ENCODE data around the gene GIMAP8. TPM values are rescaled to one million over a fixed set of nuclear protein-coding genes. Genes with fewer than 3 reads are reported as not detected.
"Not testable (repeated sequence)": the region's sequence is repeated elsewhere in the genome, so short reads cannot be mapped to it uniquely, and the experiment has no call there.

Gene GIMAP8
- polyA plus RNA-seq, 1 donor = 8.0 TPM

DNA sequence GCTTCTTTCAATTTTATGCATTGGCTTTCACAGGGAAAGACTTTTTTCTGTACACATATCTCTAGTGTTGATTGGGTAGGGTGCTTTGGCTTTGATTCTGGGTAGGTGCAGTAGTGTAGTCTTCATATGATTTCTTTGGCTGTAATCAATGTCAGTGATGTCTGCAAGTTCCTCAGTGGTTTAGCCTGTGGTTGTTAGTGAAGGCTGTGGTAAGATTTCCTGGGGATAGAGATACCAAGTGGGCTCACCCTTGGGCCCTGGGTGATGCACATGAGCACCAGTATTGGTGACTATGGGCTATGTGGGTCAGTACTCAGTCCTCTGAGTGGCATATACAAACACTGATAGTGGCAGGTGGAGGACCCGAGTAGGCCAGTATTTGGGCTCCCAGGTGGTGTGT is 13.0 kb downstream of the GIMAP8 start:
- no peak for DNase-seq

DNA sequence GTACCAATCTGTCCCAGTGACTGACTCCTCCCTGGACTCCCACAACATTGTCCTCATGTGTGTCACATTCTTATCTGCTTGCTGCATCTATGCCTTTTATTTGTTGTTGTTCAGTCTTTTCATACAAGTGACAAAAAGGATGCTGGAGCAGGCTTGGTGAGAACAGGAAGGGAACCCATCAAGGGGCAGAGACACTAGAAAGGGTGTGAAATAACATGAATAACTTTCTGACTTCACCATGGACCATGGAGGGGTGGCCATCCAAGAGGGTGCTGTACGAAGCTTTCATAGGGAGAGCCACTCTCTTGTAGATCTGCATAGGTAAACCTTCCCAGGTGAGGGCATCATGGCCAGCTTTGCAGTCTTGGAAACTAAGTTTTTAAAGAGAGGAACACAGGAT is 14.5 kb downstream of the GIMAP8 start:
- DNase-seq = no peak

DNA sequence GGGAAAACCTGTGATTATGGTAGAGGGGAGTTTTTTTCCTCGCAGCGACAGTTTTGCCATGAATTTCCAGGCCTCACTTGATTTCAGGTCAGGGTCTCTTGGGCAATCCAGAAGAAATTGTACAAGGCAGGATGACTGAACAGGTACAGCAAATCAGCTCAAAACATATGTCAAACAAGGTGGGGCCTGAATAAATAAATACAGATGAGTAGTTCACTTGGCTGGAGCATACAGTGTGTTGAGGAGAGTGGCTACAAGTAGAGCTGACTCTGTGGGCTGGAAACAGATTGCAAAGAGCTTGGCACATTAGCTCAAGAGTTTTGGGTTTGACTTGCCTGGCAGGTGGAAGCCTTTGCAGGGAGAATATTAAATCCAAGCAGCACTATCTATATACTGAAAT is 15.0 kb downstream of the GIMAP8 start:
- DNase-seq = no peak

DNA sequence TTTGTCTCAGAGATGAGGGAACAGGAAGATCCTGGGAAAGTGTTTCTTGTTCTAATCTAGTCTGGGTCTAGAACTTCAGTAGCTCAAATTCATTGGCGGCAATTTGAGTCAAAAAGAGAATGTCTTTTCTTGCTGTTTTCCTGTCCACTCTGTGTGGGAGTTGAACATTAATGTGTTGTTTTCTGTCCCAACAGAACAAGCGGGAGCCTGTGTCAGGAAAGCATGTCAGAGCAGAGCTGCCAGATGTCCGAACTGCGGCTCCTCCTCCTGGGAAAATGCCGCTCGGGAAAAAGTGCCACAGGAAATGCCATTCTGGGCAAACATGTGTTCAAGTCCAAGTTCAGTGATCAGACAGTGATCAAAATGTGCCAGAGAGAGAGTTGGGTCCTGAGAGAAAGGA is 16.0 kb downstream of the GIMAP8 start:
- no peak for DNase-seq

DNA sequence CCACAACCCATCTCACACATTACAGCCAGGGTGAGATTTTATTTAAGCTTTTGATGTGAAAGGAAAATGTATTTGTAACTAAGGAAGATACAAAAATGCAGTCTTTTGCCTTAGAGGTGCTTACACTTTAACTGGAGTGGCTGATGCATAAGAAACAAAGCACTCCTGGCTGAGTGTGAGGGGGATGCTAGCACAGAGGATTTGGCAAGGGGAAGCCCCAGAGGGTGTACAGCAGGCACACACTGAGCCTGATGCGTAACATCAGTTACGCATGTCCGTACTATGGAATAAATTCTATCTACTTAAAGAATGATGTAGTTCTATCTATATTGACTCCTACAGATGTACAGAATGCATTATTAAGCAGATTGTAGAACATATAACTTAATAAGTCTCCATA is 17.8 kb downstream of the GIMAP8 start:
- DNase-seq = no peak

DNA sequence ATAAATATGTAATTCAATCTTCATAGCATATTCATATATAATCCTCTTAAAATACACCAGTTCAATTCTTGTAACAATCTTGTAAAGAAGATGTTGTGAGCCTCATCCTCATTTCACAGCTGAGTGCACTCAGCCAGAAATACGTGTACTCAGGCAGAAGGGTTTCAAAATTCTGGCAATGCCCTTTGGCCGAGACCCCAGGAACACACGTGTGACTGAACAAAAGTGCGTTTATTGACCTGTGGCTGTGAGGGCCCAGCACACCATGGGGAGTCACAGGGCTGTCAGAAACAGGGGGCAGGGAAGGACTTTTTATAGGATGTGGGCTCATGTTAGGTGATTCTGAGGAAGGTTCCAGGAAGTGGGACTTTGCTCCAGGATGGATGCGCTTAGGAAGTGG is 21.5 kb downstream of the GIMAP8 start:
- no peak for DNase-seq

DNA sequence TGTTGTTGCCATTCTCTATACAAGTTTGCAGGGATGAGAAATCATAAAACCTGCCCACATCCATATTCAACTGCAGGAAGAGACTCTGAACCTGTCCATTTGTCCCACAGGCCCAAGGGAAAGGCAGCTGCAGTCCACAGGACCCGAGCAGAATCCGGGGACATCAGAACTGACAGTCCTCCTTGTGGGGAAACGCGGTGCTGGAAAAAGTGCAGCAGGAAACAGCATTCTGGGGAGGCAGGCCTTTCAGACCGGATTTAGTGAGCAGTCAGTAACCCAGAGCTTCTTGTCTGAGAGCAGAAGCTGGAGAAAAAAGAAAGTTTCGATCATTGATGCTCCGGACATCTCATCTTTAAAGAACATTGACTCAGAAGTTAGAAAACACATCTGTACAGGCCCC is 23.5 kb downstream of the GIMAP8 start:
- DNase-seq = no peak

DNA sequence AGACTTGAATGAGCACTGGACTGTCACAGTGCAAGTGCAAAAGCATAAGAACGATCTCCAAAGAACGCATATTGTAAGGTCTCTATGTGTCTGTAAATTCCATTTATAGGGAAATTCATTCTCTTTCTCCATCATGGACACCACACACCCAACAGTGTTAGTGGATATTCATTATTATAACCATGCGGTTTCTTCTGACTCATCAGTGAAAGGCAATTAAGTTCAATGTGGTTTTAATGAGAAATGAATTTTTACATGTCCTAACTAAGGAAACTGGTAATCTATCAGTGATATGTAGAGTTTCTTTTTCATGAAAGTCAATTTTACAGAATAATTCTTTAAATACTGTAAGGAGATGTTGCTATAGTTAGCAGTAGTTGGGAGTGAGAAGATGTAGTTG is 25.9 kb downstream of the GIMAP8 start:
- no peak for DNase-seq

DNA sequence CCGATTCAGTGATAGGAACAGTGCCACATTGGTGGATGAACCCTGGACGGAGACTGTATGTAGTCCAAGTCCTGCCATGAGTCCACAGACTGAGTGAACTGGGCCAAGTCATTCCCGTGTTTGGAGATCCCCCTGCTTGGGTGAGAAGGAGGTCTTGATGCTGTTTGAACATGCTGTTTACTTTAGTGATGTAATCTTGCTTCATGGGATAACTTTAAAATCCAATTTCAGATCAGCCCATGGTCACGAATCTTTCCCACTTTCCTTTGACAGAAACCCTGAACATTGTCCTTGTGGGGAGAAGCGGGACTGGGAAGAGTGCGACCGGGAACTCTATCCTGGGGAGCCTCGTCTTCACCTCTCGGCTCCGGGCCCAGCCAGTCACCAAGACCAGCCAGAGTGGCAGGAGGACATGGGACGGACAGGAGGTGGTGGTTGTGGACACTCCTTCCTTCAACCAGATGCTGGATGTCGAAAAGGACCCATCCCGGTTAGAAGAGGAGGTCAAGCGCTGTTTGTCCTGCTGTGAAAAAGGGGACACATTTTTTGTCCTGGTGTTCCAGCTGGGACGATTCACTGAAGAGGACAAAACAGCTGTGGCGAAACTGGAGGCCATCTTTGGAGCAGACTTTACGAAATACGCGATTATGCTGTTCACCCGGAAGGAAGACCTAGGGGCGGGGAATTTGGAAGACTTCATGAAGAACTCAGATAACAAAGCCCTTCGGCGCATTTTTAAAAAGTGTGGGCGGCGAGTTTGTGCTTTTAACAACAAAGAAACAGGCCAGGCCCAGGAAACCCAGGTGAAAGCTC is 26.6 kb downstream of the GIMAP8 start:
- DNase-seq = no peak

DNA sequence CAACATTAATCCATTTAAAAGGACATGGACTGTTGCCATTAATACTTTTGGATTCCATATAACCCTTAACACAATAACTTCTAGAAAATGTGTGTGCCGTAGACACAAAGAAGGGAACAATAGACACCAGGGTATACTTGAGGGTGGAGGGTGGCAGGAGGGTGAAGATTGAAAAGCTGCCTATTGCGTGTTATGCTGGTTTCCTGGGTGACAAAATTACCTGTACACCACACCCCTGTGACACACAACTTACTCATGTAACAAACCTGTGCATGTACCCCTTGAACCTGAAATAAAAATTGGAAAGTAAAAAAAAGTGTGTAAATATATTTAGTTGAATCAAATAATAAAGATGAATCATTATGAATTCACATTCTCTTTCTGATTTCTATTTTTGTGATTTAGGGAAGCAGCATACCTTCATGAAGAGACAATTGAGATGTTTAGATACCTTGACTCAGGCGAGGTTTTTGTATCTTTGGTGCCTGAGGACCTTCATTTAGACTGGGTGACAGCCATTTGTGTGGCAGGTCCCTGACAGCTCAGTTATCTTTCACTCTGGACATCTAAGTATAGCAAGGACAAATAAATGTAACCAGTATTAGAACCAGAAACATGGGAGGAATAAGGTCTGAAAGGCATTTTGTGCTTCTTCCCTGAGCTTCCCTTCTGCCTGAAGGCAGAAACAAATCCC is 28.7 kb downstream of the GIMAP8 start:
- no peak for DNase-seq

DNA sequence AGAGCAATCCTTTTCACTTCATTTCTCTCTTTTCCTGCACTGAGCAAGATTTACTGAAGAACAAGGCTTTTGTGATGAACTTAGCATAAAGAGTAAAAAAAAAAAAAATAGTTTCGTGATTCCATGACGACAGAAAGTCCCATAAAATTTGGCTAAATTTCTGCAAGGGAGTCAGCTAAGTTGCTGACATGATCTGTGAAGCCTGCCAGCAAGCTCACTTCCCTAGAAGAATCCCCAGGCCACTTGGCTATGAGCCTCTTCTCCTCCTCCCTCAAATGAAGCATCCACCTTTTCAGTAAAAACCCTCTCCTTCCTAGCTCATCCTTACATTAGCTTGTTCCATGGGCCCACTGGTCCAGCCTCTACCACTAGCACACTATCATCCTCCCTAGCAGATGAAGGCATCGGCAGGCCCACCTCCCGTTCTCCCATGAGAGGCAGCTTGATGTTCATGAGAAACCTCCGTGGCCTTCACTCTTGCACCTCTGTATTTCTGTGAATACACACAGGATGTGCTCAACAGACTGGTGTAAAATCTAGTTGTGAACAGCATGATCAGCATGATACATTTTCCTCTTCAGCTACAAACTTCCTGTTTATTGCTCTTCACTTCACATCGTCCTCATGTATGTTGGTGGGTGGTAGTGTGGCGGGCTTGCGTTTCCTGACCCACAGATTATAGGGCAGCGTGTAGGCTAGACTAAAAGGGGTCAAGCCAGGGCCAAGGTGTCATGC is 30.9 kb downstream of the GIMAP8 start:
- DNase-seq = no peak

DNA sequence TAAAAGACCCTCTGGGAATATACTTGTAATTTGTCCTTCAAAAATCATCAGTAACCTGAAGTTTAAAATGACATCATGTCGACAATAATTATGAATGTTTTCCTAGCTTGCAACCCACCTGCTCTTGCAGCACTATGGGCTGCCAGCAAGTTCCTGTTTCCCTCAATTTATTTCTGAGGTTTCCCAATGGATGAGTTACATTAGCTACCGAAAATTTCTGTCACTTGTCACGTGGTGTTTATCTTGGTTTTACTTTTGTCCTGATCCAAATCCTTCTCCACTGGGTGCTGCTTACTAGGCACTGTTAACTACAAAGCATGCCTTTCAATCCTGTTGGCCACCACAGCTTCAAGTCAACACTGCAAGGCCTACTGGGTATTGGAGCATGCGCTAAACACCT is 31.5 kb downstream of the GIMAP8 start:
- no peak for DNase-seq

DNA sequence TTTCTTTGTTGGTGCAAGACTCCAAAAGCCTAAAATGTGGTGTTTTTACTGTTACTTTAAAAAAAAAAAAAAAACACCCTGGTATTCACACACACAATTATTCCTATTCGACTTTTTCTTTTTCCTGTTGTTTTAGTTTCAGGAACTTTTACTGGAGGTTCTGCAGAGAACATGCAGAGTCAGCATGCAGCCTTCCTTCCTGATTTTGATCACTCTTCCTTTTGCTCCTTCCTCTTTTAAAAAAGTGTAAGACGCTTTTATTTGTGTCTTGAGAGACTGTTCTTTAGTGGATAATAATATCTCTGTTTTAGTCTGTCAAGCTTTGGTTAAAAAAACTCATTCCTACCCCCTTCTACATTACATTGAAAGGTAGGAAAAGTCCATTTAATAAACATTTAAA is 33.1 kb downstream of the GIMAP8 start:
- DNase-seq = not testable (repeated sequence)

DNA sequence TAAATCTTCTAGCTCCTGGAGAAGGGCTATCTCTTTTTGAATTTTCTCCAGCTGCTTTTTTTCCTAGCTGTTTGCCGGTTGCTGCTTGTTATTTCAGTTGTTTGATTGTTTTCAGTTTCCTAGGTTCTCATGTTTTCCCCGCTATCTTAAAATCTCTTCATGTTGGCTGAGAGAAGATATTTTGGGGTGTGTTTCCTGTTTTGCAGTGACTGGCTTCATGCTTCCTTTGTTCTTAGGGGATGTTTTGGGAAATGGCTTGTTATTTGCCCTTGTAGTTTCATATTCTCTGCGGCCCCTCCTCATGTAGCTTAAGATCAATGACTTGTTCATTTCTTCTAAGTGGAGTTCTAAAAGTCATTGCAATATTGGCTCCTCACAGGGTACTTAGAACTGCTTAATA is 33.6 kb downstream of the GIMAP8 start:
- DNase-seq = not testable (repeated sequence)

DNA sequence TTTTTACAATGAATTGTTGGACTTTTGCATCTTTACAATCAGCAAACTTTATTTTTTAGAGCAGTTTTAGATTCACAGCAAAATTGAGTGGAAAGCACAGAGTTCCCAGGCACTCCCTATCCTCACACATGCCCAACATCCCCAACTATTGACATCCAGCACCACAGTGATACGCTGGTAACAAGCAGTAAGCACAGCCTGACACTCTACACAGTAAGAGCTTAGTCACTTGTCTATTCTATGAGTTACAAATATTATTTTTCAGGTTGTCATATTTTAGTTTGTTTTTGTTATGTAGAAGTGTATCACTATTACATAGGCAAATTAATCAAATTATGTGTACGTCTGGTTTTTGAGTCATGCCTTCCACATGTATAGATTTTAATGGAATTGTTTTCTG is 37.2 kb downstream of the GIMAP8 start:
- DNase-seq = no peak

DNA sequence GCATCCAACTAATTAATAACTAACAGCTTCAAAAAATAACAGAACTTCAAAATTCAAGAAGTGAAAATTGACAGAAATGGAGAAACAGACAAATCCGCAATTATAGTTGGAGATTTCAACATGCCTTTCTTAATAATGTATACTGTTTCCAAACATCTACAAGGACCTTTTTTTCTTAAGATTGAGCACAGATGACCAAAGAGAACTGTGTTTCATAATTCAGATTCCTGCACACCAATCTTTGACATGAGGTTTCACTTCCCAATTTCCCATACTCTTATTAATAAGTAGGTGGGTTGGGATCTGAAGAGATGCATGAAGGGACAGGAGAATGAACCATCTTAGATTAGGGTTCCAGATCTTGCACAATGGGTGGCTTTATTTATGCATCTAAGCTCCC is 39.4 kb downstream of the GIMAP8 start:
- DNase-seq = no peak

DNA sequence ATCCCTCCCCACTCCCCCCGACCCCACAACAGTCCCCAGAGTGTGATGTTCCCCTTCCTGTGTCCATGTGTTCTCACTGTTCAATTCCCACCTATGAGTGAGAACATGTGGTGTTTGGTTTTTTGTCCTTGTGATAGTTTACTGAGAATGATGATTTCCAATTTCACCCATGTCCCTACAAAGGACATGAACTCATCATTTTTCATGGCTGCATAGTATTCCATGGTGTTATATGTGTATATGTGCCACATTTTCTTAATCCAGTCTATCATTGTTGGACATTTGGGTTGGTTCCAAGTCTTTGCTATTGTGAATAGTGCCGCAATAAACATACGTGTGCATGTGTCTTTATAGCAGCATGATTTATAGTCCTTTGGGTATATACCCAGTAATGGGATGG is 43.0 kb downstream of the GIMAP8 start:
- DNase-seq = not testable (repeated sequence)

DNA sequence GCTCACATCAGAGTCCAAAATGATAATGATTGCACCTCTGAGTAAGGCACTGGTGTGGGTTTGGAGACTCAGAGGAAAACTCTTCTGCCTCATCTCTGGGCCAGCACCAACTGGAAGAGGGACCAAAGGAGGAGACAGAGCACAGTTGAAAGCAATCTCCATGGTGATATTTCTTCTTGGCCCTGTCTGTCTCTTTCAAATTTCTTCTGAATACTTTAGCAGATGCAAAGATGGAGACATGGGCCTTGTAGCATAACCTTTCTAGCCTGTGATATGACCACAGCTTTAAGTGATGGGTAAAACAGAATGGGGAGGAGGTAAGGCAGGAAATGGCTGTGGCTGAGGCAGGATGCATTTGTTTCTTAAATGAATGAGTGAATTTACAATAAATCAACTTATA is 52.1 kb downstream of the GIMAP8 start:
- no peak for DNase-seq

DNA sequence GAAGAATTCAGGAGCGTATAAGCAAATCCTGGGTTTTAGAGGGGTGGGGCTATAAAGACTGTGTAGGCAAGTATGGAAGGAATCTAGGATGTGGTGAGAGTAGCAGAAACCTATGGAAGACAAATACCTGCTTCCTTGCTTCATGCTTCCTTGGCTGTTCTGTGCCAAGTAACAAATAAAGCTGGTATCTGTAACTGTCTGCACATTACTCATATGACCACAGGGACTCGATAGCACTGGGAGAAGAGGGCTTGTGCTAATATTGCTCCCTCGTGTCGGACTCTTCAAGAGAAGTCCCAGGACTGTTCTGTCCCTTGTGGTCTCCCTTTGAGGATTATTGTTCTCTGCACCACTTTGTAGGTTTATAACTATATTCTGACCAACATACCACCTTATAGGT is 52.7 kb downstream of the GIMAP8 start:
- DNase-seq = no peak

DNA sequence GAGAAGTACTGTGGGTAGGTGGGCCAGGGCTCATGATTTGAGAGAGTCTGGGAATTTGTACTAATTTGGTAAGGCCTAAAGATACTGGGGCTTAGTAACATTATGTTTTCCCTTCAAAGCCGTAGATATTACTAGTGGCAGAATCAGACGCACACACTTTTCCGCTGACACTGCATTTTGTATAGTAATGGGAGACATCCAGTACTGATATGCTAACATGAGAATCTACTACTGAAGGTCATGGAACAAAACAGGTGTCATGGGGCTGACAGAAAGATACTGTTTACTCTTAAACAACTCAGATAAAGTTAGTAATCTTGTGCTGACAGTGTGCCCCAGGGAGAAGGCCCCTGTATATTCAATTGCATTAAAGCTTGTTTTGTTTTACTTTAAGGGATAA is 53.2 kb downstream of the GIMAP8 start:
- DNase-seq = no peak

DNA sequence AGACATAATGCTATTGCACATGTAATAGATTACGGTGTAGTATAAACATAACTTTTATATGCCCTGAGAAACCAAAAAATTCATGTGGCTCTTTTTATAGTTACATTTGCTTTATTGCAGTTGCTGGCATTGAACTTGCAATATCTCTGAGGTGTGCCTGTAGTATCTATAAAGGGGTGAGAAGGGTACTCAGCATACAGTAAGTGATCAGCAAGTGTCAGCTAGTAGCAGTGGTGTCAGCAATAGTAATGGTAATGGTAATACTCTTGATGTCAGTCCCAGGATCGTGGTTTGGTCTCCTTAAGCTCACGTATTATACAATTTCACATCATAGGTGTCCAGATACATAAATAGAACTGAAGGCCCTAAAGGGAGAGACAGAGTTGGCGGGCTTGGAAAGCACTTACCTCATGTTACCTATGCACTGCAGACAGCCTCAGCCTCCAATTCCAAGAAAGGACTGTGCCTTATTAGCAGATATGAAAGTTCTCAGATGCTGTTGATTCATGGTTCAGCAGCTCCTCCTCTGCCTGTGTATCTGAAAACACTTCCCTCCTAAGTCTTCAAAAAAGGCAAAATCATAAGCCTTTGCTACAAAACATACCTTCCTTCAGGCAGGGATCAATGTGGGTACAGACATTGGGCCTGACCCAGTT is 57.6 kb downstream of the GIMAP8 start:
- no peak for DNase-seq

DNA sequence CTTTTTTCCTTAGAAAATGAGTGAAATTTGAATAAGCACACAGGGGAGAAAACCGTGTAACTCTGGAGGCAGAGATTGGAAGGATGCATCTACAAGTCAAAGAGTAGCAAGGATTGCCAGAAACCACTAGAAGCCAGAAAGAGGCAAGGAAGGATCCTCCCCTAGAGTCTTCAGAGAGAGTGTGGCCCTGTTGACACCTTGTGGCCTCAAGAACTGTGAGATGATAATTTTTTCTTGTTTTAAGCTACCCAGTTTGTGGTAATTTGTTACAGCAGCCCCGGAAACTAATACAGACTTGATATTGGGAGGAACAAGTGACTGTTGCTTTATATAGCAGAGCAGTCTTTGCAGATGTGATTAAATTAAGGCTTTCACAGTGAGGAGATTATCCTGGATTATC is 60.6 kb downstream of the GIMAP8 start:
- no peak for DNase-seq

DNA sequence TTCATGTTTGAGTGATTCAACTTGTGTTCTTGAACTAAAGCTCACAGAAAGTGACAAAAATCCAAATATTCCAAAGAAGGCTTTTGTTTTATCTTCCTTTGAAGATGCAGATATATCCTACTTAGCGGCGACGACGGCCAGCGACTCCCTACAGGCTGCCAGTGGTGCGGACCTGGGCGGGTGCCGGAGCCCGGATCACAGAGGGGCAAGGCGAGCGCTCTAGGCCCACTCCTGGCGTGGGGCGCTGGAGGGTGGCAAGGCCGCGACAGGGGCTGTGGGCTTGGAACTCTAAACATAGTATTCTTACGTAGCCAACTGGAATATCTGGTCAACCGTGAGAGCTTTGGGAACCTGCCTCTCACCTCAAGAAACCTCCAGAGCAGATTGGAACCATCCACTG is 63.3 kb downstream of the GIMAP8 start:
- no peak for DNase-seq

Data from left kidney (tissue), 2 donors.